OCI-LY7 (cell line): ENCODE results near the gene REG1A. TPM values are rescaled to one million over a fixed set of nuclear protein-coding genes. Genes with fewer than 3 reads are reported as not detected.

Experiments
- BruUV-seq: library from RNA; stranded (reverse); fragments of 400-500 nt; replicated peaks from 2 replicates; lab custom pipeline; 2021; lab: Mats Ljungman, UMichigan
- CTCF ChIA-PET: fragments of 300-600 bp; sonication (Branson Sonifier 250); formaldehyde crosslinking; loops from one replicate; lab custom pipeline; 2022; ENCODE audit warnings: antibody characterized with exemption; ENCODE audit not compliant: unreplicated experiment; lab: Charles Lee
- POLR2A ChIA-PET: fragments of 300-600 bp; sonication (Branson Sonifier 250); formaldehyde crosslinking; loops from one replicate; lab custom pipeline; 2022; ENCODE audit warnings: antibody characterized with exemption; lab: Charles Lee
- DNase-seq: peaks from one replicate; pipeline ENCODE4 v3.0.0-alpha.2; 2015; ENCODE audit warnings: low spot score
- H2AFZ ChIP-seq: fragments of 200-600 bp; sonication (generic), shearing (Covaris generic); 2 replicates; pipeline ENCODE4 v1.6.1; 2014; ENCODE audit warnings: mild to moderate bottlenecking, antibody characterized with exemption, low read length, moderate library complexity
- H3K27ac ChIP-seq: fragments of 200-600 bp; sonication (generic); 2 replicates; pipeline ENCODE4 v1.5.1; 2014; ENCODE audit warnings: mixed run types, low read depth, mild to moderate bottlenecking, moderate library complexity, low read length, inconsistent platforms; ENCODE audit not compliant: poor library complexity, severe bottlenecking
- H3K36me3 ChIP-seq: fragments of 200-600 bp; sonication (generic); 2 replicates; pipeline ENCODE4 v1.6.1; 2014; ENCODE audit warnings: mild to moderate bottlenecking, antibody characterized with exemption, low read length, moderate library complexity, mixed read lengths; ENCODE audit not compliant: insufficient read depth
- H3K4me1 ChIP-seq: fragments of 200-600 bp; sonication (generic); 2 replicates; pipeline ENCODE4 v1.5.1; 2014; ENCODE audit warnings: mild to moderate bottlenecking, low read length; ENCODE audit not compliant: insufficient read depth, poor library complexity, severe bottlenecking
- H3K4me2 ChIP-seq: fragments of 200-600 bp; sonication (generic); 2 replicates; pipeline ENCODE4 v1.6.1; 2014; ENCODE audit warnings: mild to moderate bottlenecking, low read length
- H3K4me3 ChIP-seq: fragments of 200-600 bp; sonication (generic); 2 replicates; pipeline ENCODE4 v1.5.1; 2014; ENCODE audit warnings: mild to moderate bottlenecking, low read depth, low read length; ENCODE audit not compliant: poor library complexity, severe bottlenecking
- H3K79me2 ChIP-seq: fragments of 200-600 bp; sonication (generic); 2 replicates; pipeline ENCODE4 v1.6.1; 2016; ENCODE audit warnings: low read depth, mild to moderate bottlenecking, low read length, moderate library complexity, mixed read lengths; ENCODE audit not compliant: insufficient read depth
- H3K9me2 ChIP-seq: fragments of 200-600 bp; sonication (generic); 2 replicates; pipeline ENCODE4 v1.6.1; 2016; ENCODE audit warnings: mild to moderate bottlenecking, low read length, mixed read lengths; ENCODE audit not compliant: insufficient read depth
- H3K9me3 ChIP-seq: fragments of 200-600 bp; sonication (generic); 2 replicates; pipeline ENCODE4 v1.6.1; 2014; ENCODE audit warnings: mild to moderate bottlenecking, mixed run types, low read length, mixed read lengths
- H4K20me1 ChIP-seq: fragments of 200-600 bp; sonication (generic); 2 replicates; pipeline ENCODE4 v1.6.1; 2014; ENCODE audit warnings: mild to moderate bottlenecking, antibody characterized with exemption, low read length, moderate library complexity, mixed read lengths; ENCODE audit not compliant: insufficient read depth
- CTCF ChIP-seq: fragments of 200-600 bp; sonication (generic); conservative IDR thresholded peaks from 2 replicates; pipeline ENCODE4 v1.5.1; 2014; ENCODE audit warnings: mild to moderate bottlenecking, antibody characterized with exemption, low read length, moderate library complexity, mixed read lengths
- EZH2phosphoT487 ChIP-seq: fragments of 200-600 bp; sonication (generic); IDR thresholded peaks from 2 replicates; pipeline ENCODE4 v1.6.1; 2018; ENCODE audit warnings: low read depth, borderline replicate concordance, mild to moderate bottlenecking, mixed run types, antibody characterized with exemption, low read length, moderate library complexity, mixed read lengths
- intact Hi-C: fragments of 100-400 bp; cut with micrococcal nuclease; formaldehyde crosslinking; loops from one replicate; pipeline ENCODE4 v1.10.0; 2022; ENCODE audit not compliant: unreplicated experiment
- total RNA-seq, 2 experiments: library from RNA; depleted of rRNA in 1 of 2; stranded (reverse); fragments of >200 nt in 1 of 2; shearing (Covaris generic) in 1 of 2; gene quantifications; 2 replicates each; pipeline ENCODE4 v1.2.3, GENCODE V29; 2014 to 2022

REG1A gene
- total RNA-seq, 2 experiments from 2014 or later: not detected

- POLR2A ChIA-PET: no interaction called here
These were observed 18.1 kb downstream of the REG1A start for GRCh38 chr2:79138385-79138784.

GRCh38 chr2:79139423-79139822 lies 19.1 kb downstream of the REG1A start:
- Histone ChIP-seq H3K9me3 (no peaks in the 10 kb centered on the region), H3K79me2 (no peaks in the 10 kb centered on the region), H4K20me1 (no peaks in the 10 kb centered on the region), H3K9me2 (no peaks in the 10 kb centered on the region), H2AFZ (no peak overlapping the region), H3K36me3 (no peaks in the 10 kb centered on the region), H3K4me3 (no peak overlapping the region), H3K4me1 (no peaks in the 10 kb centered on the region), H3K27ac (no peak overlapping the region), H3K4me2 (no peak overlapping the region)
- CTCF ChIA-PET: no interaction called here
- no peak for DNase-seq
- POLR2A ChIA-PET: no interaction called here
- intact Hi-C loops: no loop called here
- TF ChIP-seq EZH2phosphoT487 (no peak), CTCF (no peak)
- no TSS peak for BruUV-seq

More at GRCh38 chr2:79138385-79138784, 18.1 kb downstream of the REG1A start:
- Histone ChIP-seq H3K27ac (no peak overlapping the region), H3K4me3 (no peak overlapping the region), H2AFZ (no peak overlapping the region), H3K9me3 (no peaks in the 10 kb centered on the region), H3K36me3 (no peaks in the 10 kb centered on the region), H3K4me1 (no peaks in the 10 kb centered on the region), H4K20me1 (no peaks in the 10 kb centered on the region), H3K79me2 (no peaks in the 10 kb centered on the region), H3K9me2 (no peaks in the 10 kb centered on the region), H3K4me2 (no peak overlapping the region)
- no peak for DNase-seq
- no TSS peak for BruUV-seq
- CTCF ChIA-PET: no interaction called here
- no peak for TF ChIP-seq EZH2phosphoT487
- no peak for TF ChIP-seq CTCF
- intact Hi-C loops: no loop called here

- CTCF ChIA-PET: no interaction called here
These were observed 35.7 kb downstream of the REG1A start for GRCh38 chr2:79155826-79156476.

More at GRCh38 chr2:79155826-79156476, 35.7 kb downstream of the REG1A start:
- Histone ChIP-seq H3K9me3 (no peaks in the 10 kb centered on the region), H3K4me2 (no peak overlapping the region), H3K79me2 (no peaks in the 10 kb centered on the region), H3K36me3 (no peaks in the 10 kb centered on the region), H3K4me3 (no peak overlapping the region), H3K4me1 (no peaks in the 10 kb centered on the region), H4K20me1 (no peaks in the 10 kb centered on the region), H2AFZ (no peak overlapping the region), H3K9me2 (no peaks in the 10 kb centered on the region; the same call in 1 of the 2 replicates), H3K27ac (no peak overlapping the region)
- TF ChIP-seq CTCF (no peak), EZH2phosphoT487 (no peak)
- no TSS peak for BruUV-seq
- DNase-seq: no peak
- POLR2A ChIA-PET: no interaction called here
- intact Hi-C loops: no loop called here
